NT2/D1 (cell line): ENCODE results near the gene OLAH.

Experiments
- YY1 ChIP-seq: IDR thresholded peaks from 2 replicates; pipeline ENCODE4 v1.6.1; 2011; ENCODE audit not compliant: insufficient read length, insufficient read depth
- ZNF274 ChIP-seq: IDR thresholded peaks from 2 replicates; pipeline ENCODE4 v1.6.1; 2011; ENCODE audit warnings: mild to moderate bottlenecking, low read depth, low read length

DNA sequence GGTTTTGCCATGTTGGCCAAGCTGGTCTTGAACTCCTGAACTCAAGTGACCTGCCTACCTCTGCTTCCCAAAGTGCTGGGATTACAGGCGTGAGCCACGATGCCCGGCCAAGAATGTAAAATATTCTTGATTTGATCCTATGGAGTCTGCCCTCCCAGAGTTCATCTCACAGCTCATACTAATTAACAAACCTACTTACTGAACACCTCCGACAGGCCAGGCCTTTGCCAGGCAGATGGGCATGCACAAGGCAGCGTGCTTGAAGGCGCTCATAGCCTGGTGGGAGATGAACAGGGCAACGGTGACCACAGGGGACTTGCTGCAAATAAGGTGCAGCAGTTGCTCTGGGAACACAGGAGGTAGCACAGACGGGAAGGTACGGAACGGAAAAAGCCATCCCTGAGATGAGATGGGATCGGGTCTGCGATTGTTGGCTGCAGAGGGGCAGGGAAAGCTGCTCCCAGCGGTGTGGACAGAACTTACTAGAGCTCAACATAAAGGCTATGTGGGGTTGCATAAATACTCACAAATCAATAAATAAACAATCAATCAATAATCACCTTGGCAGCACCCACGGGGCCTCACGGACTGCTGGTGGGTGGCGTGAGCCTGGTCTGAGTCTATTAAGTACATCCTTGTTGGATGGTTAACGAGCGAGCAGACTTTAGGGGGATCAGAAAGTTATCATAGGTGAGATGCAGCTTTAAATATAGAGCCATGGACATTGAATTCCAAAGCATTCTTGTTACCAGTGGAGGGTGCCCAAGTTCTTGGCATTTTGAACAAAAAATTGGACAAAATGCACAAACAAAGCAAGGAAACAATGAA is 40.1 kb downstream of the OLAH start:
- no peak for TF ChIP-seq YY1
- no peak for TF ChIP-seq ZNF274
